Measurements from ENCODE around the gene KPNB1. TPM values are rescaled to one million over a fixed set of nuclear protein-coding genes. Genes with fewer than 3 reads are reported as not detected.

KPNB1 gene
- total RNA-seq, 1 experiment from 2014 or later, result 742 TPM

DNA sequence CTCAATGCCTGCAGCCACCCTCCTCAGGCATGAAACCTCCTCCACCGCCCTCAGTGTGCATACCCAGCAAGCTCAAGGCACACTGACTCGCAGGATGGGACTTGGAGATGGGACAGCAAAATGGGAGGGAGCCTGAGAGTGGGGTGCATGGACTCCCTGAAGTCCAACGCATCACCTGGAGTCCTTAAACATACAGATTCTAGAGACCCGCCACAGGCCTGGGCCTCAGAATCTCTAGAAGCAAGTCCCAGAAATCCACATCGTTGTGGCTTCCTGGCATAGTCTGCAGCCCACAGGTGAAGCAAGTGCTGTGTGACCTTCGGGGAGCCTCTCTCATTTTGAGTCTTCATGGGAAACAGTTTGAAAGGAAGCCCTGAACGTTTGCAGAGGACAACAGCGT is 79.8 kb downstream of the KPNB1 start:
- Mint-ChIP-seq H3K27me3 (ENCODE audit: low read depth) (peaks cover 63% of the 10 kb centered on the region), H3K4me1 (peaks cover 14 to 28% of the 10 kb centered on the region in 2 experiments), H3K4me3 (no peak overlapping the region), H3K27ac (no peak overlapping the region), H3K9me3 (peaks cover 0 to 2% of the 10 kb centered on the region in 2 experiments; a peak in 1 of 5 replicates), H3K36me3 (ENCODE audit: insufficient read depth in 1 of 3, low read depth in 3 of 3) (no peaks in the 10 kb centered on the region; a peak in 1 of 7 replicates)
- H2BK20ac ChIP-seq (ENCODE audit: low read depth, low read length, poor library complexity, severe bottlenecking), result no peak overlapping the region
- no peak overlapping the region for H3K27ac ChIP-seq (ENCODE audit: insufficient read length, low read depth, low read length)
- H3T11ph ChIP-seq (ENCODE audit: low read length), result no peak overlapping the region
- H3K56ac ChIP-seq (ENCODE audit: insufficient read length, low read depth, low read length), result no peak overlapping the region
- no peak overlapping the region for H4K91ac ChIP-seq (ENCODE audit: insufficient read length, low read depth, low read length)
- no peak overlapping the region for H2BK120ac ChIP-seq (ENCODE audit: low read depth, low read length, poor library complexity, severe bottlenecking)
- no peak overlapping the region for H3K14ac ChIP-seq (ENCODE audit: insufficient read depth, low read length)
- H2BK5ac ChIP-seq (ENCODE audit: insufficient read length, low read length), result no peak overlapping the region
- no peaks in the 10 kb centered on the region for H3K4me1 ChIP-seq (ENCODE audit: insufficient read depth, low read length)
- H3K4ac ChIP-seq (ENCODE audit: low read depth, low read length), result no peak overlapping the region
- peaks cover 9% of the 10 kb centered on the region for H3K23me2 ChIP-seq (ENCODE audit: insufficient read length, low read depth, low read length, poor library complexity, severe bottlenecking)
- H4K5ac ChIP-seq (ENCODE audit: insufficient read length, low read depth, low read length), result no peak overlapping the region
- no peaks in the 10 kb centered on the region for H4K20me1 ChIP-seq (ENCODE audit: control insufficient read depth, insufficient read depth, insufficient read length)
- H3K79me2 ChIP-seq (ENCODE audit: insufficient read depth, low read length), result no peaks in the 10 kb centered on the region
- peak; percentile 17 for DNase-seq
- no peak overlapping the region for H2AK5ac ChIP-seq (ENCODE audit: insufficient read length, low read length)
- no peak overlapping the region for H2BK15ac ChIP-seq (ENCODE audit: low read depth, low read length)
- TF ChIP-seq, protein P1, sequence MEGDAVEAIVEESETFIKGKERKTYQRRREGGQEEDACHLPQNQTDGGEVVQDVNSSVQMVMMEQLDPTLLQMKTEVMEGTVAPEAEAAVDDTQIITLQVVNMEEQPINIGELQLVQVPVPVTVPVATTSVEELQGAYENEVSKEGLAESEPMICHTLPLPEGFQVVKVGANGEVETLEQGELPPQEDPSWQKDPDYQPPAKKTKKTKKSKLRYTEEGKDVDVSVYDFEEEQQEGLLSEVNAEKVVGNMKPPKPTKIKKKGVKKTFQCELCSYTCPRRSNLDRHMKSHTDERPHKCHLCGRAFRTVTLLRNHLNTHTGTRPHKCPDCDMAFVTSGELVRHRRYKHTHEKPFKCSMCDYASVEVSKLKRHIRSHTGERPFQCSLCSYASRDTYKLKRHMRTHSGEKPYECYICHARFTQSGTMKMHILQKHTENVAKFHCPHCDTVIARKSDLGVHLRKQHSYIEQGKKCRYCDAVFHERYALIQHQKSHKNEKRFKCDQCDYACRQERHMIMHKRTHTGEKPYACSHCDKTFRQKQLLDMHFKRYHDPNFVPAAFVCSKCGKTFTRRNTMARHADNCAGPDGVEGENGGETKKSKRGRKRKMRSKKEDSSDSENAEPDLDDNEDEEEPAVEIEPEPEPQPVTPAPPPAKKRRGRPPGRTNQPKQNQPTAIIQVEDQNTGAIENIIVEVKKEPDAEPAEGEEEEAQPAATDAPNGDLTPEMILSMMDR (conservative IDR thresholded peaks at IDR 0.05), result no peak
- H3K9ac ChIP-seq (ENCODE audit: extremely low read depth, insufficient read length, low read length), result no peak overlapping the region
- no CpG with 5 or more reads among the region's 8 CpGs for WGBS (ENCODE audit: extremely low coverage, insufficient read length, low lambda C conversion rate)
- H3K27me3 ChIP-seq (ENCODE audit: insufficient read depth, low read length), result peaks cover 19% of the 10 kb centered on the region
- H3K79me1 ChIP-seq (ENCODE audit: insufficient read depth, low read depth, low read length, poor library complexity, severe bottlenecking), result no peaks in the 10 kb centered on the region
- no peak overlapping the region for H2AFZ ChIP-seq (ENCODE audit: low read length)
- no peak overlapping the region for H2BK12ac ChIP-seq (ENCODE audit: insufficient read length, low read depth, low read length)
- H4K8ac ChIP-seq (replicated peaks; ENCODE audit: insufficient read length, low read depth, low read length), result no peak overlapping the region
- no peak overlapping the region for H3K4me2 ChIP-seq (ENCODE audit: insufficient read depth, insufficient read length, low read length)
- H3K23ac ChIP-seq (ENCODE audit: insufficient read length, low read depth, low read length), result no peak overlapping the region
- no peak overlapping the region for H3K18ac ChIP-seq (ENCODE audit: insufficient read length, low read depth, low read length)
- H3K9me3 ChIP-seq (ENCODE audit: control insufficient read depth, low read depth, low read length), result no peaks in the 10 kb centered on the region
